SK-N-SH treated with all-trans-retinoic acid at 6 μM for 48 hours (cell line): ENCODE measurements around the gene TLDC2.
"Not testable (repeated sequence)": the region's sequence is repeated elsewhere in the genome, so short reads cannot be mapped to it uniquely, and the experiment has no call there.

Experiments used
- ATAC-seq: fragments of 200-7000 bp; cut with Tn5 transposase; 3 replicates; pipeline ENCODE4 v1.9.1; 2020; ENCODE audit warnings: mild to moderate bottlenecking, moderate library complexity
- ARNTL ChIP-seq: fragments of 450-650 bp; formaldehyde crosslinking; IDR thresholded peaks from 2 replicates; pipeline ENCODE4 v1.5.0; 2020; ENCODE audit warnings: low read depth, mild to moderate bottlenecking, moderate library complexity, borderline replicate concordance
- BACH2 ChIP-seq: fragments of 250-450 bp; sonication (Bioruptor Pico); IDR thresholded peaks from 2 replicates; pipeline ENCODE4 v1.9.0; 2021; ENCODE audit warnings: mild to moderate bottlenecking, borderline replicate concordance
- CSDC2 ChIP-seq: fragments of 250-450 bp; sonication (Bioruptor Pico); IDR thresholded peaks from 2 replicates; pipeline ENCODE4 v1.5.0; 2020; ENCODE audit warnings: mild to moderate bottlenecking, moderate library complexity
- ESRRG ChIP-seq: fragments of 250-450 bp; sonication (Bioruptor Pico); IDR thresholded peaks from 2 replicates; pipeline ENCODE4 v1.6.1; 2021; ENCODE audit warnings: mild to moderate bottlenecking
- GLIS3 ChIP-seq: fragments of 250-450 bp; sonication (Bioruptor Pico); IDR thresholded peaks from 2 replicates; pipeline ENCODE4 v1.5.0; 2020; ENCODE audit warnings: mild to moderate bottlenecking, moderate library complexity
- ISL1 ChIP-seq: fragments of 250-450 bp; sonication (Bioruptor Pico); IDR thresholded peaks from 2 replicates; pipeline ENCODE4 v2.1.2; 2022; ENCODE audit warnings: mild to moderate bottlenecking, moderate library complexity
- OSR1 ChIP-seq: fragments of 250-450 bp; sonication (Bioruptor Pico); IDR thresholded peaks from 2 replicates; pipeline ENCODE4 v1.8.0; 2022; ENCODE audit warnings: moderate library complexity, mild to moderate bottlenecking, inconsistent platforms
- PPARA ChIP-seq: fragments of 250-450 bp; sonication (Bioruptor Pico); IDR thresholded peaks from 2 replicates; pipeline ENCODE4 v1.5.0; 2020; ENCODE audit warnings: mild to moderate bottlenecking, borderline replicate concordance
- SNAI2 ChIP-seq: fragments of 250-450 bp; sonication (Bioruptor Pico); IDR thresholded peaks from 2 replicates; pipeline ENCODE4 v1.5.0; 2020; ENCODE audit warnings: mild to moderate bottlenecking, moderate library complexity
- TCF4 ChIP-seq: fragments of 250-450 bp; sonication (Bioruptor Pico); IDR thresholded peaks from 2 replicates; pipeline ENCODE4 v1.8.0; 2021; ENCODE audit warnings: mild to moderate bottlenecking, moderate library complexity, borderline replicate concordance
- TOX ChIP-seq: fragments of 250-450 bp; sonication (Bioruptor Pico); IDR thresholded peaks from 2 replicates; pipeline ENCODE4 v1.8.0; 2021; ENCODE audit warnings: mild to moderate bottlenecking, moderate library complexity, borderline replicate concordance
- ZC3H10 ChIP-seq: fragments of 250-450 bp; sonication (Bioruptor Pico); IDR thresholded peaks from 2 replicates; pipeline ENCODE4 v1.5.1; 2021; ENCODE audit warnings: mild to moderate bottlenecking, moderate library complexity
- ZFP3 ChIP-seq: fragments of 250-450 bp; sonication (Bioruptor Pico); IDR thresholded peaks from 2 replicates; pipeline ENCODE4 v1.5.0; 2020; ENCODE audit warnings: mild to moderate bottlenecking, moderate library complexity
- ZNF565 ChIP-seq: fragments of 450-650 bp; formaldehyde crosslinking; conservative IDR thresholded peaks from 2 replicates; pipeline ENCODE4 v1.5.0; 2020; ENCODE audit warnings: low read depth, mild to moderate bottlenecking, moderate library complexity
- ZNF70 ChIP-seq: fragments of 450-650 bp; formaldehyde crosslinking; IDR thresholded peaks from 2 replicates; pipeline ENCODE4 v1.5.0; 2020; ENCODE audit warnings: mild to moderate bottlenecking, moderate library complexity
- ZNF8 ChIP-seq: fragments of 450-650 bp; formaldehyde crosslinking; IDR thresholded peaks from 2 replicates; pipeline ENCODE4 v1.5.0; 2020; ENCODE audit warnings: mild to moderate bottlenecking, moderate library complexity
- TF ChIP-seq, protein P1 (sequence below): fragments of 250-450 bp; sonication (Bioruptor Pico); IDR thresholded peaks from 2 replicates; pipeline ENCODE4 v1.5.1; 2021; ENCODE audit warnings: mild to moderate bottlenecking, moderate library complexity
- TF ChIP-seq, protein P2 (sequence below): fragments of 250-450 bp; sonication (Bioruptor Pico); IDR thresholded peaks from 2 replicates; pipeline ENCODE4 v1.8.0; 2021; ENCODE audit warnings: low read depth, mild to moderate bottlenecking, moderate library complexity, borderline replicate concordance
- TF ChIP-seq, protein P3 (sequence below): fragments of 250-450 bp; sonication (Bioruptor Pico); IDR thresholded peaks from 2 replicates; pipeline ENCODE4 v1.5.0; 2020; ENCODE audit warnings: mild to moderate bottlenecking, moderate library complexity

TLDC2 gene

DNA sequence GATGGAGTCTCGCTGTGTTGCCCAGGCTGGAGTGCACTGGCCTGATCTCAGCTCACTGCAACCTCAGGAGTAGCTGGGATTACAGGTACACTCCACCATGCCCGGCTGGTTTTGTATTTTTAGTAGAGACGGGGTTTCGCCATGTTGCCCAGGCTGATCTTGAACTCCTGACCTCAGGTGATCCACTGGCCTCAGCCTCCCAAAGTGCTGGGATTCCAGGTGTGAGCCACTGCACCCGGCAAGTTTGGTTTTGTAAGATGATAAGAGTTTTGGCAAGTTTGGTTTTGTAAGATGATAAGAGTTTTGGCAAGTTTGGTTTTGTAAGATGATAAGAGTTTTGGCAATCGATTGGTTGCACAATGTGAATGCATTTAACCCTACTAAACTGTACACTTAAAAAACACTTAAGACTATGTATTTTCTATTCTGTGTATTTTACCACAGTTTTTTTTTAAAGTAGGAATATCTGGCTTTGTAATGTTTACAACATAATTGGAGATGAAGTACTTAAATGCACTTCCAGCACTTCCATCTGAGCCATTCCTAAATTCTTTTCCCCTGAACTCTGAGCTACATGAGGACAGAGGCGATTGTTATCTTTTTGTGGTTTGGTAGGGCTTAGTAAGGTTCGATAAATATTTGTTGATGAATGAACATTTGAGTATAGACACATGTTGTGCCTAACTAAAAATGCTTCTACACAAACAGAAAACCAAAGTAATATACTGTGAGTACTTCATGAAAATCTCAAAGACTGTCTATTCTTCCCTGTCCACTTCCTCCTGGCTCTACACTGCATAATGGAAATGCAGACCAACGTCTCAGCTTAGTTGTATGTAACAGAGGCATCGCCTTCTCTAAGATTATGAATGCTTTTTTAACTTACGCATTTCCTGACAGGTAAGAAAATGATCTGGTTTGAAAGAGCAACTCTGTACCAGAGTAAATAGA lies 56.8 kb downstream of the TLDC2 start:
- TF ChIP-seq, protein P1, sequence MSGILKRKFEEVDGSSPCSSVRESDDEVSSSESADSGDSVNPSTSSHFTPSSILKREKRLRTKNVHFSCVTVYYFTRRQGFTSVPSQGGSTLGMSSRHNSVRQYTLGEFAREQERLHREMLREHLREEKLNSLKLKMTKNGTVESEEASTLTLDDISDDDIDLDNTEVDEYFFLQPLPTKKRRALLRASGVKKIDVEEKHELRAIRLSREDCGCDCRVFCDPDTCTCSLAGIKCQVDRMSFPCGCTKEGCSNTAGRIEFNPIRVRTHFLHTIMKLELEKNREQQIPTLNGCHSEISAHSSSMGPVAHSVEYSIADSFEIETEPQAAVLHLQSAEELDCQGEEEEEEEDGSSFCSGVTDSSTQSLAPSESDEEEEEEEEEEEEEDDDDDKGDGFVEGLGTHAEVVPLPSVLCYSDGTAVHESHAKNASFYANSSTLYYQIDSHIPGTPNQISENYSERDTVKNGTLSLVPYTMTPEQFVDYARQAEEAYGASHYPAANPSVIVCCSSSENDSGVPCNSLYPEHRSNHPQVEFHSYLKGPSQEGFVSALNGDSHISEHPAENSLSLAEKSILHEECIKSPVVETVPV = no peak
- no peak for TF ChIP-seq PPARA (CRISPR knock-in tag)
- TF ChIP-seq OSR1 (CRISPR knock-in tag) = no peak
- TF ChIP-seq CSDC2 (CRISPR knock-in tag) = no peak
- TF ChIP-seq ZFP3 (CRISPR knock-in tag) = no peak
- no peak for TF ChIP-seq ZC3H10 (CRISPR knock-in tag)
- no peak for TF ChIP-seq ZNF70
- no peak for TF ChIP-seq TCF4 (CRISPR knock-in tag)
- TF ChIP-seq, protein P2, sequence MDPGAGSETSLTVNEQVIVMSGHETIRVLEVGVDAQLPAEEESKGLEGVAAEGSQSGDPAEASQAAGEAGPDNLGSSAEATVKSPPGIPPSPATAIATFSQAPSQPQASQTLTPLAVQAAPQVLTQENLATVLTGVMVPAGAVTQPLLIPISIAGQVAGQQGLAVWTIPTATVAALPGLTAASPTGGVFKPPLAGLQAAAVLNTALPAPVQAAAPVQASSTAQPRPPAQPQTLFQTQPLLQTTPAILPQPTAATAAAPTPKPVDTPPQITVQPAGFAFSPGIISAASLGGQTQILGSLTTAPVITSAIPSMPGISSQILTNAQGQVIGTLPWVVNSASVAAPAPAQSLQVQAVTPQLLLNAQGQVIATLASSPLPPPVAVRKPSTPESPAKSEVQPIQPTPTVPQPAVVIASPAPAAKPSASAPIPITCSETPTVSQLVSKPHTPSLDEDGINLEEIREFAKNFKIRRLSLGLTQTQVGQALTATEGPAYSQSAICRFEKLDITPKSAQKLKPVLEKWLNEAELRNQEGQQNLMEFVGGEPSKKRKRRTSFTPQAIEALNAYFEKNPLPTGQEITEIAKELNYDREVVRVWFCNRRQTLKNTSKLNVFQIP (CRISPR knock-in tag) = no peak
- no peak for TF ChIP-seq ISL1 (CRISPR knock-in tag)
- no peak for TF ChIP-seq TOX (CRISPR knock-in tag)
- TF ChIP-seq, protein P3, sequence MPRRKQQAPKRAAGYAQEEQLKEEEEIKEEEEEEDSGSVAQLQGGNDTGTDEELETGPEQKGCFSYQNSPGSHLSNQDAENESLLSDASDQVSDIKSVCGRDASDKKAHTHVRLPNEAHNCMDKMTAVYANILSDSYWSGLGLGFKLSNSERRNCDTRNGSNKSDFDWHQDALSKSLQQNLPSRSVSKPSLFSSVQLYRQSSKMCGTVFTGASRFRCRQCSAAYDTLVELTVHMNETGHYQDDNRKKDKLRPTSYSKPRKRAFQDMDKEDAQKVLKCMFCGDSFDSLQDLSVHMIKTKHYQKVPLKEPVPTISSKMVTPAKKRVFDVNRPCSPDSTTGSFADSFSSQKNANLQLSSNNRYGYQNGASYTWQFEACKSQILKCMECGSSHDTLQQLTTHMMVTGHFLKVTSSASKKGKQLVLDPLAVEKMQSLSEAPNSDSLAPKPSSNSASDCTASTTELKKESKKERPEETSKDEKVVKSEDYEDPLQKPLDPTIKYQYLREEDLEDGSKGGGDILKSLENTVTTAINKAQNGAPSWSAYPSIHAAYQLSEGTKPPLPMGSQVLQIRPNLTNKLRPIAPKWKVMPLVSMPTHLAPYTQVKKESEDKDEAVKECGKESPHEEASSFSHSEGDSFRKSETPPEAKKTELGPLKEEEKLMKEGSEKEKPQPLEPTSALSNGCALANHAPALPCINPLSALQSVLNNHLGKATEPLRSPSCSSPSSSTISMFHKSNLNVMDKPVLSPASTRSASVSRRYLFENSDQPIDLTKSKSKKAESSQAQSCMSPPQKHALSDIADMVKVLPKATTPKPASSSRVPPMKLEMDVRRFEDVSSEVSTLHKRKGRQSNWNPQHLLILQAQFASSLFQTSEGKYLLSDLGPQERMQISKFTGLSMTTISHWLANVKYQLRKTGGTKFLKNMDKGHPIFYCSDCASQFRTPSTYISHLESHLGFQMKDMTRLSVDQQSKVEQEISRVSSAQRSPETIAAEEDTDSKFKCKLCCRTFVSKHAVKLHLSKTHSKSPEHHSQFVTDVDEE (CRISPR knock-in tag) = no peak
- ATAC-seq = peak; percentile 21

DNA sequence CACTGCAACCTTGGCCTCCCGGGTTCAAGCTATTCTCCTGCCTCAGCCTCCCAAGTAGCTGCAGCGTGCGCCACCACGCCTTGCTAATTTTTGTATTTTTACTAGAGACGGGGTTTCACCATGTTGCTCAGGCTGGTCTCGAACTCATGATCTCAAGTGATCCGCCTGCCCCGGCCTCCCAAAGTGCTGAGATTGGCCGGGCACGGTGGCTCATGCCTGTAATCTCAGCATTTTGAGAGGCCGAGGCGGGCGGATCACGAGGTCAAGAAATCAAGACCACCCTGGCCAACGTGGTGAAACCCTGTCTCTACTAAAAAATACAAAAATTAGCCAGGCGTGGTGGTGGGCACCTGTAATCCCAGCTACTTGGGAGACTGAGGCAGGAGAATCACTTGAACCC lies 57.6 kb downstream of the TLDC2 start:
- not testable (repeated sequence) for ATAC-seq

DNA sequence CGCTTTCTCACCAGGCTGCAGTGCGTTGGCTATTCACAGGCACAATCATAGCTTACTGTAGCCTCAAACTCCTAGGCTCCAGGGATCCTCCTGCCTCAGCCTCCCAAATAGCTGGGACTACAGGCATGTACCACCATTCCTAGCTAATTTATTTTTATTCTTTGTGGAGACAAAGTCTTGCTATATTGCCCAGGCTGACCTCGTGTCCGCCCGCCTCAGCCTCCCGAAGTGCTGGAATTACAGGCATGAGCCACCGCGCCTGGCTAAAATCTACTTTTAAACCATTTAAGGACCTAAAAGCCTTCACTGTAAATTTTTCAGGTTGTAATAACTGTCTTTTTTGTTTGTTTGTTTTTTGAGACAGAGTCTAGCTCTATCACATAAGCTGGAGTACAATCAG lies 60.4 kb downstream of the TLDC2 start:
- no peak for ATAC-seq
- TF ChIP-seq ZNF70 (no peak), ZNF8 (no peak), TOX (CRISPR knock-in tag) (no peak), BACH2 (CRISPR knock-in tag) (no peak), SNAI2 (no peak), ARNTL (CRISPR knock-in tag) (no peak), OSR1 (CRISPR knock-in tag) (no peak), ISL1 (CRISPR knock-in tag) (no peak), TCF4 (CRISPR knock-in tag) (no peak), ZC3H10 (CRISPR knock-in tag) (no peak)

DNA sequence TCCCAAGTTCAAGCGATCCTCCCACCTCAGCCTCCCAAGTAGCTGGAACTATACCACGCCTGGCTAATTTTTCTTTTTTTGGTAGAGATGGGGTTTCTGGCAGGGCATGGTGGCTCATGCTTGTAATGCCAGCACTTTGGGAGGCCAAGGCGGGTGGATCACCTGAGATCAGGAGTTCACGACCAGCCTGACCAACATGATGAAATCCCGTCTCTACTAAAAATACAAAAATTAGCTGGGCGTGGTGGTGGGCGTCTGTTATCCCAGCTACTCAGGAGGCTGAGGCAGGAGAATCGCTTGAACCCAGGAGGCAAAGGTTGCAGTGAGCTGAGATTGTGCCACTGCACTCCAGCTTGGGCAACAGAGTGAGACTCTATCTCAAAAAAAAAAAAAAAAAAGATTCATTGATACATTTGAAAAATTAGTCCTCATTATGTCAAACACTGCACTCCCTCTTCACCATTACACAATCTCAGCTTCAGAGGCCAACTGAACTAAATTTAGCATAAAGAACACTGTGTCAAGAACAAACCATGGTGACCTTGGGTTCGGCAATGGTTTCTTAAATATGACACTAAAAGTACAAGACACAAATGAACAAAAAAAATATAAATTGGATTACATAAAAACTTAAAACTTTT lies 60.9 kb downstream of the TLDC2 start:
- ATAC-seq = not testable (repeated sequence)

DNA sequence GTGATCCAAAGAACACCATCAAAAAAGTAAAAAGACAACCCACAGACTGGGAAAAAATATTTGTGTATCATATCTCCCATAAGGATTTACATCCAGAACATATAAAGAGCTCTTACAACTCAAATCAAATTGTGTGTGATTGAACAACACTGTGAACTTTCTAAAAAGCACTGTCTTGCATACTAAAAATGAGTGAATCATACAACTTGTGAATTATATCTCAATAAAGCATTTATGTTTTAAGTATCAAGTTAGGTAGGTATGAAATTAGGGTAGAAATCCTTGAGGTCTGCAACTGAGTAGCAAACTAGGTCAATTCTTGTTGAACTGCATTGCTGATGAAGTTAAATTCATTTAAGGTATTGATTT lies 61.4 kb downstream of the TLDC2 start:
- no peak for ATAC-seq
- TF ChIP-seq GLIS3 (CRISPR knock-in tag) (no peak), ESRRG (CRISPR knock-in tag) (no peak), ZNF8 (no peak), CSDC2 (CRISPR knock-in tag) (no peak)

DNA sequence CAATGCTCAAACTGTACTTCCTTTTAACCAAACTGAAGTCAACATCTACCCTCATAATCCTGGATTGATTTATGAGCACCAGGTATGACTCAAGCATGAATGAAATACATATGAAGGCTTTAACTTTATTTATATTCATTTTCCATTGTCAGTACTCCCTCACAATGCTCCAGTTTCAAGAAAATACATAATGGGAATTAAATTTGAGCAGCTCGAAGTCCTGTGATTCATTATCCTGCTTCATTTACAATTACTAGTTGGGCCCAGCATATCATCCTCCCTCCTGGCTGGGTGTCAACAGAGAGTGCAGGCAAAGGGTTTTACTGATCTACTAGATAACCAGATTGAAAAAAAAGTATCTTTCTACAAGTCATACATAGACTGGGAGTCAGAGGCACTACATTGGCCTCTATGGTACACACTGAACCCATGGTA lies 65.5 kb downstream of the TLDC2 start:
- peak; percentile 64 for ATAC-seq
- no peak for TF ChIP-seq SNAI2
- TF ChIP-seq, protein P1 = no peak
- no peak for TF ChIP-seq TCF4 (CRISPR knock-in tag)
- TF ChIP-seq ESRRG (CRISPR knock-in tag) = no peak
- TF ChIP-seq ZNF565 (CRISPR knock-in tag) = no peak
- no peak for TF ChIP-seq ZFP3 (CRISPR knock-in tag)
